Measurements from ENCODE around the gene RNF111.

The RNF111 gene

GRCh38 chr15:58987491-58988005 lies at the start of gene RNF111:
RNF111 (plus strand) TSS chr15:58987663; CDS start chr15:59030823, 43,160 bp downstream.
- H3K27ac ChIP-seq (ENCODE audit: low read depth, low read length) = peak within 1 kb of the TSS; percentile 41; the same call in 1 of the 2 replicates
- H3K4me3 ChIP-seq (ENCODE audit: low read depth, low read length) = peak within 1 kb of the TSS; percentile 90
- no peaks in the 10 kb centered on the region for H3K9me3 ChIP-seq (ENCODE audit: control insufficient read depth, insufficient read depth, low read depth, low read length)
- peaks cover 9% of the 10 kb centered on the region for H3K36me3 ChIP-seq (ENCODE audit: control insufficient read depth, insufficient read depth, low read length)
- peak within 1 kb of the TSS; percentile 86 for H3K9ac ChIP-seq (ENCODE audit: low read length)
- H3K27me3 ChIP-seq (ENCODE audit: control insufficient read depth, insufficient read depth, low read length) = no peaks in the 10 kb centered on the region
- H3K4me1 ChIP-seq (ENCODE audit: control insufficient read depth, insufficient read depth, low read length) = peaks cover 3% of the 10 kb centered on the region; the same call in 1 of the 2 replicates

GRCh38 chr15:58947179-58947578 lies 40.3 kb upstream of the RNF111 start:
- H3K27ac ChIP-seq (ENCODE audit: low read depth, low read length) = no peak overlapping the region
- no peaks in the 10 kb centered on the region for H3K27me3 ChIP-seq (ENCODE audit: control insufficient read depth, insufficient read depth, low read length)
- no peak overlapping the region for H3K4me3 ChIP-seq (ENCODE audit: low read depth, low read length)
- no peaks in the 10 kb centered on the region for H3K36me3 ChIP-seq (ENCODE audit: control insufficient read depth, insufficient read depth, low read length)
- no peaks in the 10 kb centered on the region for H3K9me3 ChIP-seq (ENCODE audit: control insufficient read depth, insufficient read depth, low read depth, low read length)
- H3K4me1 ChIP-seq (ENCODE audit: control insufficient read depth, insufficient read depth, low read length) = peaks cover 7% of the 10 kb centered on the region
- no peak overlapping the region for H3K9ac ChIP-seq (ENCODE audit: low read length)

GRCh38 chr15:58951388-58952007 lies 36.0 kb upstream of the RNF111 start:
- peaks cover 12% of the 10 kb centered on the region for H3K4me1 ChIP-seq (ENCODE audit: control insufficient read depth, insufficient read depth, low read length)
- no peak overlapping the region for H3K27ac ChIP-seq (ENCODE audit: low read depth, low read length)
- no peaks in the 10 kb centered on the region for H3K9me3 ChIP-seq (ENCODE audit: control insufficient read depth, insufficient read depth, low read depth, low read length)
- no peaks in the 10 kb centered on the region for H3K36me3 ChIP-seq (ENCODE audit: control insufficient read depth, insufficient read depth, low read length)
- no peaks in the 10 kb centered on the region for H3K27me3 ChIP-seq (ENCODE audit: control insufficient read depth, insufficient read depth, low read length)
- H3K4me3 ChIP-seq (ENCODE audit: low read depth, low read length) = no peak overlapping the region
- no peak overlapping the region for H3K9ac ChIP-seq (ENCODE audit: low read length)

- Histone ChIP-seq H3K27ac (ENCODE audit: low read depth, low read length) (no peak overlapping the region), H3K36me3 (ENCODE audit: control insufficient read depth, insufficient read depth, low read length) (no peaks in the 10 kb centered on the region), H3K9ac (ENCODE audit: low read length) (no peak overlapping the region), H3K4me3 (ENCODE audit: low read depth, low read length) (no peak overlapping the region), H3K4me1 (ENCODE audit: control insufficient read depth, insufficient read depth, low read length) (peaks cover 12% of the 10 kb centered on the region), H3K9me3 (ENCODE audit: control insufficient read depth, insufficient read depth, low read depth, low read length) (no peaks in the 10 kb centered on the region), H3K27me3 (ENCODE audit: control insufficient read depth, insufficient read depth, low read length) (no peaks in the 10 kb centered on the region)
Measured at GRCh38 chr15:58952751-58953150, 34.7 kb upstream of the RNF111 start.

GRCh38 chr15:58957101-58957973 lies 30.1 kb upstream of the RNF111 start:
- Histone ChIP-seq H3K27me3 (ENCODE audit: control insufficient read depth, insufficient read depth, low read length) (no peaks in the 10 kb centered on the region), H3K36me3 (ENCODE audit: control insufficient read depth, insufficient read depth, low read length) (no peaks in the 10 kb centered on the region), H3K27ac (ENCODE audit: low read depth, low read length) (no peak overlapping the region), H3K4me3 (ENCODE audit: low read depth, low read length) (no peak overlapping the region), H3K4me1 (ENCODE audit: control insufficient read depth, insufficient read depth, low read length) (peaks cover 5% of the 10 kb centered on the region; the same call in 1 of the 2 replicates), H3K9me3 (ENCODE audit: control insufficient read depth, insufficient read depth, low read depth, low read length) (no peaks in the 10 kb centered on the region), H3K9ac (ENCODE audit: low read length) (no peak overlapping the region)

GRCh38 chr15:58958811-58959210 lies 28.7 kb upstream of the RNF111 start:
- no peaks in the 10 kb centered on the region for H3K9me3 ChIP-seq (ENCODE audit: control insufficient read depth, insufficient read depth, low read depth, low read length)
- no peak overlapping the region for H3K4me3 ChIP-seq (ENCODE audit: low read depth, low read length)
- no peak overlapping the region for H3K9ac ChIP-seq (ENCODE audit: low read length)
- H3K27me3 ChIP-seq (ENCODE audit: control insufficient read depth, insufficient read depth, low read length) = no peaks in the 10 kb centered on the region
- no peaks in the 10 kb centered on the region for H3K36me3 ChIP-seq (ENCODE audit: control insufficient read depth, insufficient read depth, low read length)
- H3K4me1 ChIP-seq (ENCODE audit: control insufficient read depth, insufficient read depth, low read length) = no peaks in the 10 kb centered on the region
- no peak overlapping the region for H3K27ac ChIP-seq (ENCODE audit: low read depth, low read length)

GRCh38 chr15:58962136-58962535 lies 25.3 kb upstream of the RNF111 start:
- Histone ChIP-seq H3K4me1 (ENCODE audit: control insufficient read depth, insufficient read depth, low read length) (no peaks in the 10 kb centered on the region), H3K9ac (ENCODE audit: low read length) (no peak overlapping the region), H3K4me3 (ENCODE audit: low read depth, low read length) (no peak overlapping the region), H3K27ac (ENCODE audit: low read depth, low read length) (no peak overlapping the region), H3K36me3 (ENCODE audit: control insufficient read depth, insufficient read depth, low read length) (no peaks in the 10 kb centered on the region), H3K9me3 (ENCODE audit: control insufficient read depth, insufficient read depth, low read depth, low read length) (no peaks in the 10 kb centered on the region), H3K27me3 (ENCODE audit: control insufficient read depth, insufficient read depth, low read length) (no peaks in the 10 kb centered on the region)

- Histone ChIP-seq H3K27ac (ENCODE audit: low read depth, low read length) (no peak overlapping the region), H3K4me3 (ENCODE audit: low read depth, low read length) (no peak overlapping the region), H3K9me3 (ENCODE audit: control insufficient read depth, insufficient read depth, low read depth, low read length) (no peaks in the 10 kb centered on the region), H3K27me3 (ENCODE audit: control insufficient read depth, insufficient read depth, low read length) (no peaks in the 10 kb centered on the region), H3K4me1 (ENCODE audit: control insufficient read depth, insufficient read depth, low read length) (no peaks in the 10 kb centered on the region), H3K36me3 (ENCODE audit: control insufficient read depth, insufficient read depth, low read length) (no peaks in the 10 kb centered on the region), H3K9ac (ENCODE audit: low read length) (no peak overlapping the region)
Measured at GRCh38 chr15:58962662-58963565, 24.5 kb upstream of the RNF111 start.

GRCh38 chr15:58966698-58967097 lies 20.8 kb upstream of the RNF111 start:
- Histone ChIP-seq H3K9ac (ENCODE audit: low read length) (no peak overlapping the region), H3K4me3 (ENCODE audit: low read depth, low read length) (no peak overlapping the region), H3K36me3 (ENCODE audit: control insufficient read depth, insufficient read depth, low read length) (no peaks in the 10 kb centered on the region), H3K27me3 (ENCODE audit: control insufficient read depth, insufficient read depth, low read length) (no peaks in the 10 kb centered on the region), H3K4me1 (ENCODE audit: control insufficient read depth, insufficient read depth, low read length) (no peaks in the 10 kb centered on the region), H3K9me3 (ENCODE audit: control insufficient read depth, insufficient read depth, low read depth, low read length) (no peaks in the 10 kb centered on the region), H3K27ac (ENCODE audit: low read depth, low read length) (no peak overlapping the region)

GRCh38 chr15:58967479-58967878 lies 20.0 kb upstream of the RNF111 start:
- no peaks in the 10 kb centered on the region for H3K36me3 ChIP-seq (ENCODE audit: control insufficient read depth, insufficient read depth, low read length)
- no peak overlapping the region for H3K4me3 ChIP-seq (ENCODE audit: low read depth, low read length)
- no peaks in the 10 kb centered on the region for H3K9me3 ChIP-seq (ENCODE audit: control insufficient read depth, insufficient read depth, low read depth, low read length)
- H3K27ac ChIP-seq (ENCODE audit: low read depth, low read length) = no peak overlapping the region
- H3K4me1 ChIP-seq (ENCODE audit: control insufficient read depth, insufficient read depth, low read length) = no peaks in the 10 kb centered on the region
- no peak overlapping the region for H3K9ac ChIP-seq (ENCODE audit: low read length)
- H3K27me3 ChIP-seq (ENCODE audit: control insufficient read depth, insufficient read depth, low read length) = no peaks in the 10 kb centered on the region

Data from HUES6 (cell line).